ENCODE results near the gene CMTR1.

The CMTR1 gene

GRCh38 chr6:37518116-37518515 is 85.1 kb downstream of the CMTR1 start:
- Histone ChIP-seq H3K9ac (ENCODE audit: low read length) (no peak overlapping the region), H3K9me3 (ENCODE audit: control insufficient read depth, low read depth, low read length) (no peaks in the 10 kb centered on the region), H3K4me1 (ENCODE audit: control insufficient read depth, low read depth, low read length) (peaks cover 19% of the 10 kb centered on the region), H3K36me3 (ENCODE audit: control insufficient read depth, low read depth, low read length) (no peaks in the 10 kb centered on the region), H3K27ac (ENCODE audit: low read length) (no peak overlapping the region), H3K4me3 (ENCODE audit: low read length) (no peak overlapping the region), H3K27me3 (ENCODE audit: control insufficient read depth, insufficient read depth, low read length) (peaks cover 19% of the 10 kb centered on the region)

GRCh38 chr6:37519461-37519860 is 86.4 kb downstream of the CMTR1 start:
- Histone ChIP-seq H3K27ac (ENCODE audit: low read length) (no peak overlapping the region), H3K4me3 (ENCODE audit: low read length) (no peak overlapping the region), H3K27me3 (ENCODE audit: control insufficient read depth, insufficient read depth, low read length) (peaks cover 5% of the 10 kb centered on the region), H3K36me3 (ENCODE audit: control insufficient read depth, low read depth, low read length) (no peaks in the 10 kb centered on the region), H3K9me3 (ENCODE audit: control insufficient read depth, low read depth, low read length) (no peaks in the 10 kb centered on the region), H3K4me1 (ENCODE audit: control insufficient read depth, low read depth, low read length) (peaks cover 11% of the 10 kb centered on the region), H3K9ac (ENCODE audit: low read length) (no peak overlapping the region)

- no peak overlapping the region for H3K27ac ChIP-seq (ENCODE audit: low read length)
- H3K9ac ChIP-seq (ENCODE audit: low read length) = no peak overlapping the region
- H3K4me3 ChIP-seq (ENCODE audit: low read length) = no peak overlapping the region
- no peaks in the 10 kb centered on the region for H3K9me3 ChIP-seq (ENCODE audit: control insufficient read depth, low read depth, low read length)
- H3K27me3 ChIP-seq (ENCODE audit: control insufficient read depth, insufficient read depth, low read length) = no peaks in the 10 kb centered on the region
- H3K4me1 ChIP-seq (ENCODE audit: control insufficient read depth, low read depth, low read length) = peaks cover 8% of the 10 kb centered on the region
- H3K36me3 ChIP-seq (ENCODE audit: control insufficient read depth, low read depth, low read length) = no peaks in the 10 kb centered on the region
These were observed 87.9 kb downstream of the CMTR1 start for GRCh38 chr6:37520926-37521325.

DNA sequence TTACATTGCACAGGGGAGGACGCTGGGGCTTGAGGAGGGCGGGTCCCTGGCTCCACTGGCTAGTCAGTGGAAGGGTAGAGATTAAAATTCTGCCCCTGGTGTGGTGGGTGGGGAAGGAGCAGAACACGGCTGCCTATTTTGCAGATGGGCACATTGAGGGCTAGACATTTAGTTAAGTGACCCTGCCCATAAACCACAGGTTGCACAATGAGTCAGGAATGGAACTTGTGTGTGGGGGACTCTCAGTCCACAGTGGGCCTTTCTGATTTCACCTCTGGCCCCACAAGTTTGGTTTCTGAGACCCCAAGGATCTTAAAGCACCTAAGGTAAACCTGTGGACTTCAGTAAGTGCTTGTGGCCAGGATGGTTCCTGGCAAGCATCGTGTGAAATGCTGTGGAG is 88.7 kb downstream of the CMTR1 start:
- Histone ChIP-seq H3K36me3 (ENCODE audit: control insufficient read depth, low read depth, low read length) (no peaks in the 10 kb centered on the region), H3K27me3 (ENCODE audit: control insufficient read depth, insufficient read depth, low read length) (no peaks in the 10 kb centered on the region), H3K27ac (ENCODE audit: low read length) (no peak overlapping the region), H3K4me1 (ENCODE audit: control insufficient read depth, low read depth, low read length) (peaks cover 2% of the 10 kb centered on the region), H3K9ac (ENCODE audit: low read length) (no peak overlapping the region), H3K9me3 (ENCODE audit: control insufficient read depth, low read depth, low read length) (no peaks in the 10 kb centered on the region), H3K4me3 (ENCODE audit: low read length) (no peak overlapping the region)

DNA sequence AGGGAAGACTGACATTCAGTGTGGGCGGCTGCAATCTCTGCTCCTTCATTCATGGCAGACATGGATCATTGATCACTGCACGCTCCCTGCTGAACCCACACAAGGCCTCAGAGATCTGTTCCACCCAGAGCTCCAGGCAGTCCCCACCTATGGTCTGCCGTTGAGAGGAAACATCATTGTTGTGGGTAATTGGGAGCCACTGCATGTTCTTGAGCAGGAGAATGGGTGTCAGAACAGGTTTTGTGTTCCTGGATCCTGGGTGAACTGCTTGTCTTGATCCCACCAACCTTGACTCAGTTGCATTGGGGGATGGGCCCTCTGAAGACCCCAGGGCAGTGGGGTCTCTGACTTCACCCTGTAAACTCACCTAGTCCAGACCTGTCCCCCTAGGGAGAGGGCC is 89.8 kb downstream of the CMTR1 start:
- Histone ChIP-seq H3K36me3 (ENCODE audit: control insufficient read depth, low read depth, low read length) (no peaks in the 10 kb centered on the region), H3K9me3 (ENCODE audit: control insufficient read depth, low read depth, low read length) (no peaks in the 10 kb centered on the region), H3K27ac (ENCODE audit: low read length) (no peak overlapping the region), H3K9ac (ENCODE audit: low read length) (no peak overlapping the region), H3K27me3 (ENCODE audit: control insufficient read depth, insufficient read depth, low read length) (no peaks in the 10 kb centered on the region), H3K4me3 (ENCODE audit: low read length) (no peak overlapping the region), H3K4me1 (ENCODE audit: control insufficient read depth, low read depth, low read length) (no peaks in the 10 kb centered on the region)

- no peak overlapping the region for H3K4me3 ChIP-seq (ENCODE audit: low read length)
- no peaks in the 10 kb centered on the region for H3K36me3 ChIP-seq (ENCODE audit: control insufficient read depth, low read depth, low read length)
- H3K9ac ChIP-seq (ENCODE audit: low read length) = no peak overlapping the region
- no peak overlapping the region for H3K27ac ChIP-seq (ENCODE audit: low read length)
- H3K4me1 ChIP-seq (ENCODE audit: control insufficient read depth, low read depth, low read length) = no peaks in the 10 kb centered on the region
- no peaks in the 10 kb centered on the region for H3K9me3 ChIP-seq (ENCODE audit: control insufficient read depth, low read depth, low read length)
- no peaks in the 10 kb centered on the region for H3K27me3 ChIP-seq (ENCODE audit: control insufficient read depth, insufficient read depth, low read length)
These were observed 90.4 kb downstream of the CMTR1 start for GRCh38 chr6:37523412-37523811.

DNA sequence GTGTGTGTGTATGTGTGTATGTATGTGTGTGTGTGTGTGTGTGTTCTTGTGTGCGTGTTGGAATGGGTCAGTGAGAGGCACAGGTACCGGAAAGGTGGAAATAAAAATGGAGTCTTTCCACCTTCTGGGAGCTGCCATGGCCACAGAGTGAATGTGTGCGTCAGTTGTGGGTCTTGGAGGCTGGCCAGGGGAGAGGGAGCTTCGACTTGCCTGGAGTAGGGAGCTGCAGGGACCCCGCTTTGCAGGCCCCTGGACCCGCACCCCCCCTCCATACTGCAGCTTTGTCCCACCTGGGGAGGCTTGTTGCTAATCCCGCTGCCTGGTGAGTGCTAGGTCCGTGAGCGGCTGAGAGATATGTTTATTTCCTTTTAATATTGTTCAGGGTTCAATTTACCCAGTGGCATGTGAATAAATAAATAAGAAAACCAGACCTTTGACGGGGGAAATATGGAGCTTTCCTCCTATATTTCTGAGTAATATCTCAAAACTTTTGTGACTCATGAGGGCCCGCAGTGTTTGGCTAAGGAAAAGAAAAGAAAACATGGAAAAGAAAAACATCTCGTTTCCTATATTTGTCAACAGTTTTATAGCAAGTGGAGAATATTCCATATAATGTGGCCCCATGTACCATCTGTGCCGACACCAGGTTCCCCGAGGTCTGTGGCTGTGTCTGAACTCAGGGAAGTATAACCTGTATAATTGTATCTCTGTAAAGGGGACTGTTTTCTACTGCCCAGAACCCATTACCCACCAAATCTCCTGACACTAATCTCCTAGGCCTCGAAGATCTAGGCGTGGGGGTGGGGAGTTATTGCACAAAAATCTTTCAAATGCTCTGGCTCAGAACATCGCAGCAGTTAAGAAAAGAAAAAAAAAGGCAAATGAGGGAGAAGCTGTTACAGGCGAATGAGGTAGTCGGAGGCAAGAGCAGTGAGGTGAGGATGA is 91.3 kb downstream of the CMTR1 start:
- Histone ChIP-seq H3K27me3 (ENCODE audit: control insufficient read depth, insufficient read depth, low read length) (no peaks in the 10 kb centered on the region), H3K9ac (ENCODE audit: low read length) (no peak overlapping the region), H3K36me3 (ENCODE audit: control insufficient read depth, low read depth, low read length) (no peaks in the 10 kb centered on the region), H3K27ac (ENCODE audit: low read length) (no peak overlapping the region), H3K4me3 (ENCODE audit: low read length) (no peak overlapping the region), H3K4me1 (ENCODE audit: control insufficient read depth, low read depth, low read length) (no peaks in the 10 kb centered on the region), H3K9me3 (ENCODE audit: control insufficient read depth, low read depth, low read length) (no peaks in the 10 kb centered on the region)

DNA sequence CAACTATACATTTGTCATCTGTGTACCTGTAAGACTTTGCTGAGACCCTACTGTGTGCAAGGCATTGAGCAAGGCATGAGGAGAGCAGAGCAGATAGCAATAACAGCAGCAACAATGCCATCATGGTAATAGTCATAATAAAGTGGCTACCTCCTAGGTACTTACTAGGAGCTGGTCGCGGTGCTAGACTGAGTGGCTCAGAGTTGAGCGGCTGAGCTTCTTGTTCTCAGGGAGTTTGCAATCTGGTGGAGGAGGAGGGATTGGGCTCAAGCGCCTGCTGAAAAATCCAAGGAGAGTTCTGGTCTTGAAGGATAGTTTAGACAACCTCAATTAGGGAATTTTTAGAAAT is 91.9 kb downstream of the CMTR1 start:
- Histone ChIP-seq H3K36me3 (ENCODE audit: control insufficient read depth, low read depth, low read length) (no peaks in the 10 kb centered on the region), H3K9me3 (ENCODE audit: control insufficient read depth, low read depth, low read length) (no peaks in the 10 kb centered on the region), H3K27ac (ENCODE audit: low read length) (no peak overlapping the region)

GRCh38 chr6:37525460-37526357 is 92.7 kb downstream of the CMTR1 start:
- H3K9me3 ChIP-seq (ENCODE audit: control insufficient read depth, low read depth, low read length) = no peaks in the 10 kb centered on the region
- no peaks in the 10 kb centered on the region for H3K36me3 ChIP-seq (ENCODE audit: control insufficient read depth, low read depth, low read length)
- no peak overlapping the region for H3K27ac ChIP-seq (ENCODE audit: low read length)
- H3K27me3 ChIP-seq (ENCODE audit: control insufficient read depth, insufficient read depth, low read length) = no peaks in the 10 kb centered on the region
- H3K9ac ChIP-seq (ENCODE audit: low read length) = no peak overlapping the region
- H3K4me1 ChIP-seq (ENCODE audit: control insufficient read depth, low read depth, low read length) = no peaks in the 10 kb centered on the region
- no peak overlapping the region for H3K4me3 ChIP-seq (ENCODE audit: low read length)

More for the DNA sequence above, 91.9 kb downstream of the CMTR1 start:
- Histone ChIP-seq H3K27me3 (ENCODE audit: control insufficient read depth, insufficient read depth, low read length) (no peaks in the 10 kb centered on the region), H3K4me3 (ENCODE audit: low read length) (no peak overlapping the region), H3K9ac (ENCODE audit: low read length) (no peak overlapping the region), H3K4me1 (ENCODE audit: control insufficient read depth, low read depth, low read length) (no peaks in the 10 kb centered on the region)

DNA sequence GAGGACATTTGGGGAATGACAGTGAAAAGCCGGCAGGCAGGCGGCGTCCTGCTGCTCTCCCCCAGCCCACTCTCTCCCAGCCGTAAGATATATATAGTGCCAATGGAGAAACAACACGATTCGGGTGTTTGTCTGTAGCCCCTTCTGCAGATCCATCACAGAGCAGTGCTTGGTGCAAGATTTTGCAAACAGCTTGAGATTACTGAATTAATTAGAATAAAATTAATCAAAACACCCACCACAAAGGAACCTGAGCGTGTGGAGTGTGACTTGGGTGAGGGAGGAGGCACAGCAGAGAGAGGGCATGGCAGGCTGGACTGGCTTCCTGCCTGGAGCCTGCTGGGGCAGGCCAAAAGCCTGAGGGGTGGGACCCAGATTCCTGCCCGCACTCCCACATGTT is 95.5 kb downstream of the CMTR1 start:
- Histone ChIP-seq H3K4me1 (ENCODE audit: control insufficient read depth, low read depth, low read length) (no peaks in the 10 kb centered on the region), H3K27ac (ENCODE audit: low read length) (no peak overlapping the region), H3K9ac (ENCODE audit: low read length) (no peak overlapping the region), H3K36me3 (ENCODE audit: control insufficient read depth, low read depth, low read length) (no peaks in the 10 kb centered on the region), H3K27me3 (ENCODE audit: control insufficient read depth, insufficient read depth, low read length) (peaks cover 7% of the 10 kb centered on the region), H3K4me3 (ENCODE audit: low read length) (no peak overlapping the region), H3K9me3 (ENCODE audit: control insufficient read depth, low read depth, low read length) (no peaks in the 10 kb centered on the region)

DNA sequence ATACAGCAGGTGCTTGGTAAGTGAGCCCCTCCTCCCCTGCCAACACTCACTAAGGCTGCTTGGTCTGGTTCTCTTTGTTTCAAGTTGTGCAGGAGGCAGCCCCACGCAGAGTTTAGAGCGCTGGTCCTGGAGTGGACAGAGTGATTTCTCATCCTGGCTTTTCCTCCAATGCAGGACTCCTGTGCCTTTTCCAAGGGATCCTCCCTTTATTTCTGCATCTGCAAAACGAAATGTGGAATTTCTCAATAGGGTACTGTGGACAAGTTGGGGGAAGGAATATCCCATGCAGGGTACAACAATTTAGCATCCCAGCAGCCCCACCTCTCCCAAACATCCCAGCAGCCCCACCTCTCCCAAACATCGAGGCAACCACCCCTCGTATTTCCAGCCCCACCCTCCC is 97.3 kb downstream of the CMTR1 start:
- no peaks in the 10 kb centered on the region for H3K9me3 ChIP-seq (ENCODE audit: control insufficient read depth, low read depth, low read length)
- no peak overlapping the region for H3K9ac ChIP-seq (ENCODE audit: low read length)
- peaks cover 24% of the 10 kb centered on the region for H3K27me3 ChIP-seq (ENCODE audit: control insufficient read depth, insufficient read depth, low read length)
- H3K36me3 ChIP-seq (ENCODE audit: control insufficient read depth, low read depth, low read length) = no peaks in the 10 kb centered on the region
- H3K4me3 ChIP-seq (ENCODE audit: low read length) = no peak overlapping the region
- H3K27ac ChIP-seq (ENCODE audit: low read length) = no peak overlapping the region
- H3K4me1 ChIP-seq (ENCODE audit: control insufficient read depth, low read depth, low read length) = peaks cover 3% of the 10 kb centered on the region
